ENCODE results near the gene DPP10. TPM values are rescaled to one million over a fixed set of nuclear protein-coding genes. Genes with fewer than 3 reads are reported as not detected.
"Not testable (repeated sequence)": the region's sequence is repeated elsewhere in the genome, so short reads cannot be mapped to it uniquely, and the experiment has no call there.

The DPP10 gene
- total RNA-seq (2021; fragmentation: NEBNext Ultra II Directional; extraction: Animal tissue kit (Norgen Biotek cat#: 25700)): not detected
- long read RNA-seq: 0 reads

- TF ChIP-seq, protein P1, sequence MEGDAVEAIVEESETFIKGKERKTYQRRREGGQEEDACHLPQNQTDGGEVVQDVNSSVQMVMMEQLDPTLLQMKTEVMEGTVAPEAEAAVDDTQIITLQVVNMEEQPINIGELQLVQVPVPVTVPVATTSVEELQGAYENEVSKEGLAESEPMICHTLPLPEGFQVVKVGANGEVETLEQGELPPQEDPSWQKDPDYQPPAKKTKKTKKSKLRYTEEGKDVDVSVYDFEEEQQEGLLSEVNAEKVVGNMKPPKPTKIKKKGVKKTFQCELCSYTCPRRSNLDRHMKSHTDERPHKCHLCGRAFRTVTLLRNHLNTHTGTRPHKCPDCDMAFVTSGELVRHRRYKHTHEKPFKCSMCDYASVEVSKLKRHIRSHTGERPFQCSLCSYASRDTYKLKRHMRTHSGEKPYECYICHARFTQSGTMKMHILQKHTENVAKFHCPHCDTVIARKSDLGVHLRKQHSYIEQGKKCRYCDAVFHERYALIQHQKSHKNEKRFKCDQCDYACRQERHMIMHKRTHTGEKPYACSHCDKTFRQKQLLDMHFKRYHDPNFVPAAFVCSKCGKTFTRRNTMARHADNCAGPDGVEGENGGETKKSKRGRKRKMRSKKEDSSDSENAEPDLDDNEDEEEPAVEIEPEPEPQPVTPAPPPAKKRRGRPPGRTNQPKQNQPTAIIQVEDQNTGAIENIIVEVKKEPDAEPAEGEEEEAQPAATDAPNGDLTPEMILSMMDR (IDR thresholded peaks at IDR 0.05): no peak
- peaks cover 23% of the 10 kb centered on the region for H3K9me3 Mint-ChIP-seq
- no peak for DNase-seq
- no peaks in the 10 kb centered on the region for H3K36me3 Mint-ChIP-seq (ENCODE audit: low read depth)
- no peak within 1 kb of the TSS for H3K27ac Mint-ChIP-seq
- H3K4me1 Mint-ChIP-seq (ENCODE audit: low read depth): no peaks in the 10 kb centered on the region
- no peaks in the 10 kb centered on the region for H3K27me3 Mint-ChIP-seq (ENCODE audit: insufficient read depth)
- no peak within 1 kb of the TSS for H3K4me3 Mint-ChIP-seq
Observed at GRCh38 chr2:114442510-114442909, at the start of gene DPP10. TSS of gene DPP10 (plus strand) at chr2:114442641.

GRCh38 chr2:114400890-114401289 is 41.6 kb upstream of the DPP10 start:
- Mint-ChIP-seq H3K27ac (no peak overlapping the region), H3K27me3 (ENCODE audit: insufficient read depth) (peaks cover 4% of the 10 kb centered on the region)
- DNase-seq: no peak

GRCh38 chr2:114405247-114406116 is 37.0 kb upstream of the DPP10 start:
- no peak for DNase-seq
- H3K27ac Mint-ChIP-seq: no peak overlapping the region
- no peaks in the 10 kb centered on the region for H3K4me1 Mint-ChIP-seq (ENCODE audit: low read depth)
- TF ChIP-seq, protein P1 (IDR thresholded peaks at IDR 0.05): no peak
- H3K9me3 Mint-ChIP-seq: peaks cover 25% of the 10 kb centered on the region
- H3K4me3 Mint-ChIP-seq: no peak overlapping the region
- H3K27me3 Mint-ChIP-seq (ENCODE audit: insufficient read depth): peaks cover 2% of the 10 kb centered on the region; the same call in 1 of the 2 replicates
- no peaks in the 10 kb centered on the region for H3K36me3 Mint-ChIP-seq (ENCODE audit: low read depth)

More at GRCh38 chr2:114400890-114401289, 41.6 kb upstream of the DPP10 start:
- H3K4me3 Mint-ChIP-seq: no peak overlapping the region
- TF ChIP-seq, protein P1 (IDR thresholded peaks at IDR 0.05): no peak
- no peaks in the 10 kb centered on the region for H3K4me1 Mint-ChIP-seq (ENCODE audit: low read depth)
- H3K36me3 Mint-ChIP-seq (ENCODE audit: low read depth): no peaks in the 10 kb centered on the region
- peaks cover 21% of the 10 kb centered on the region for H3K9me3 Mint-ChIP-seq

GRCh38 chr2:114406347-114406746 is 36.1 kb upstream of the DPP10 start:
- TF ChIP-seq, protein P1 (IDR thresholded peaks at IDR 0.05): no peak
- Mint-ChIP-seq H3K4me1 (ENCODE audit: low read depth) (no peaks in the 10 kb centered on the region), H3K27ac (no peak overlapping the region), H3K36me3 (ENCODE audit: low read depth) (no peaks in the 10 kb centered on the region), H3K4me3 (no peak overlapping the region), H3K9me3 (peaks cover 28% of the 10 kb centered on the region), H3K27me3 (ENCODE audit: insufficient read depth) (peaks cover 2% of the 10 kb centered on the region; the same call in 1 of the 2 replicates)
- DNase-seq: no peak

DNA sequence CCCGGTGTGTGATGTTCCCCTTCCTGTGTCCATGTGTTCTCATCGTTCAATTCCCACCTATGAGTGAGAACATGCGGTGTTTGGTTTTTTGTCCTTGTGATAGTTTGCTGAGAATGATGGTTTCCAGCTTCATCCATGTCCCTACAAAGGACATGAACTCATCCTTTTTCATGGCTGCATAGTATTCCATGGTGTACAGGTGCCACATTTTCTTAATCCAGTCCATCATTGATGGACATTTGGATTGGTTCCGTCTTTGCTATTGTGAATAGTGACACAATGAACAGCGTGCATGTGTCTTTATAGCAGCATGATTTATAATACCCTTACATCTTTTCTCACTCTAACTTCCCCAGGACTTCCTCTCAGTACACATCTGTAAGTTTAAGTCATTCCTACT is 35.1 kb upstream of the DPP10 start:
- H3K36me3 Mint-ChIP-seq (ENCODE audit: low read depth); H3K27ac Mint-ChIP-seq; DNase-seq; H3K27me3 Mint-ChIP-seq (ENCODE audit: insufficient read depth); H3K4me1 Mint-ChIP-seq (ENCODE audit: low read depth); H3K4me3 Mint-ChIP-seq: not testable (repeated sequence)
- H3K9me3 Mint-ChIP-seq: peaks cover 27% of the 10 kb centered on the region

- Mint-ChIP-seq H3K4me3 (no peak overlapping the region), H3K4me1 (ENCODE audit: low read depth) (no peaks in the 10 kb centered on the region), H3K36me3 (ENCODE audit: low read depth) (no peaks in the 10 kb centered on the region), H3K27ac (no peak overlapping the region), H3K9me3 (peaks cover 21% of the 10 kb centered on the region), H3K27me3 (ENCODE audit: insufficient read depth) (no peaks in the 10 kb centered on the region; the same call in 1 of the 2 replicates)
- TF ChIP-seq, protein P1 (IDR thresholded peaks at IDR 0.05): no peak
- DNase-seq: no peak
Observed at GRCh38 chr2:114421781-114422180, 20.7 kb upstream of the DPP10 start.

Measured in HFFc6 (cell line).